HL-60/S4 (cell line): ENCODE measurements around the gene LCE5A.
"Not testable (repeated sequence)": the region's sequence is repeated elsewhere in the genome, so short reads cannot be mapped to it uniquely, and the experiment has no call there.

Experiments used
- in situ Hi-C: fragments of 300-500 bp; cut with MboI; formaldehyde crosslinking; loops from 2 replicates; pipeline ENCODE4 v1.14.3; 2022; ENCODE audit warnings: low sequenced_read_pairs

Gene LCE5A

GRCh38 chr1:152515434-152515783 lies 4.8 kb downstream of the LCE5A start:
- in situ Hi-C loops = no loop called here

- in situ Hi-C loops = no loop called here
Measured at GRCh38 chr1:152516082-152516481, 5.5 kb downstream of the LCE5A start.

- in situ Hi-C loops = no loop called here
Measured at GRCh38 chr1:152517237-152517811, 6.7 kb downstream of the LCE5A start.

GRCh38 chr1:152519851-152520250 lies 9.2 kb downstream of the LCE5A start:
- in situ Hi-C loops = no loop called here

- in situ Hi-C loops = no loop called here
Measured at GRCh38 chr1:152520561-152521090, 10.0 kb downstream of the LCE5A start.

- in situ Hi-C loops = no loop called here
Measured at GRCh38 chr1:152525080-152525641, 14.6 kb downstream of the LCE5A start.

GRCh38 chr1:152533327-152533938 lies 22.8 kb downstream of the LCE5A start:
- in situ Hi-C loops = no loop called here

- in situ Hi-C loops = no loop called here
Measured at GRCh38 chr1:152535774-152536173, 25.2 kb downstream of the LCE5A start.

- in situ Hi-C loops = no loop called here
Measured at GRCh38 chr1:152537496-152537895, 26.9 kb downstream of the LCE5A start.

- in situ Hi-C loops = no loop called here
Measured at GRCh38 chr1:152539901-152540300, 29.3 kb downstream of the LCE5A start.

- in situ Hi-C loops = no loop called here
Measured at GRCh38 chr1:152543820-152544219, 33.2 kb downstream of the LCE5A start.

GRCh38 chr1:152546704-152547103 lies 36.1 kb downstream of the LCE5A start:
- in situ Hi-C loops = no loop called here

GRCh38 chr1:152548358-152548757 lies 37.8 kb downstream of the LCE5A start:
- in situ Hi-C loops = not testable (repeated sequence)
